Cortex of kidney (tissue), 1 donor: ENCODE results near the gene LAMC2.

Experiments used
- DNase-seq: peaks from one replicate; lab custom pipeline; 2025; lab: John Stamatoyannopoulos, UW

LAMC2 gene

GRCh38 chr1:183173828-183174227, 12.2 kb upstream of the LAMC2 start:
- DNase-seq = no peak

GRCh38 chr1:183175631-183176030, 10.4 kb upstream of the LAMC2 start:
- DNase-seq = no peak

- no peak for DNase-seq
Measured at GRCh38 chr1:183178545-183178944, 7.5 kb upstream of the LAMC2 start.

- no peak for DNase-seq
Measured at GRCh38 chr1:183179033-183179432, 7.0 kb upstream of the LAMC2 start.

- no peak for DNase-seq
Measured at GRCh38 chr1:183180218-183180617, 5.8 kb upstream of the LAMC2 start.

GRCh38 chr1:183180634-183181056, 5.4 kb upstream of the LAMC2 start:
- no peak for DNase-seq

GRCh38 chr1:183186841-183187240, 777 bp downstream of the LAMC2 start:
- no peak for DNase-seq

GRCh38 chr1:183188240-183188639, 2.2 kb downstream of the LAMC2 start:
- DNase-seq = no peak

GRCh38 chr1:183191833-183192232, 5.8 kb downstream of the LAMC2 start:
- no peak for DNase-seq

- no peak for DNase-seq
Measured at GRCh38 chr1:183193963-183194525, 8.0 kb downstream of the LAMC2 start.

- no peak for DNase-seq
Measured at GRCh38 chr1:183194527-183195141, 8.6 kb downstream of the LAMC2 start.

- DNase-seq = no peak
Measured at GRCh38 chr1:183195142-183195574, 9.1 kb downstream of the LAMC2 start.

- no peak for DNase-seq
Measured at GRCh38 chr1:183197762-183198161, 11.7 kb downstream of the LAMC2 start.

GRCh38 chr1:183198463-183198862, 12.4 kb downstream of the LAMC2 start:
- DNase-seq = no peak

GRCh38 chr1:183199304-183199703, 13.2 kb downstream of the LAMC2 start:
- no peak for DNase-seq

- no peak for DNase-seq
Measured at GRCh38 chr1:183200451-183200850, 14.4 kb downstream of the LAMC2 start.

- DNase-seq = no peak
Measured at GRCh38 chr1:183203094-183203493, 17.0 kb downstream of the LAMC2 start.

GRCh38 chr1:183205196-183205781, 19.2 kb downstream of the LAMC2 start:
- DNase-seq = no peak

GRCh38 chr1:183206538-183207122, 20.6 kb downstream of the LAMC2 start:
- DNase-seq = no peak

GRCh38 chr1:183209533-183210158, 23.6 kb downstream of the LAMC2 start:
- DNase-seq = no peak

- DNase-seq = no peak
Measured at GRCh38 chr1:183210681-183211080, 24.6 kb downstream of the LAMC2 start.

GRCh38 chr1:183212870-183213269, 26.8 kb downstream of the LAMC2 start:
- no peak for DNase-seq
